KOPT-K1 (cell line): Measurements from ENCODE around the gene NLRC3.

Source experiments
- H3K27ac ChIP-seq: fragments of 200-600 bp; sonication (generic); 2 replicates; pipeline ENCODE4 v1.5.1; 2016; ENCODE audit warnings: antibody characterized with exemption, mild to moderate bottlenecking, low read depth, low read length; ENCODE audit not compliant: poor library complexity, severe bottlenecking
- H3K36me3 ChIP-seq: fragments of 200-600 bp; sonication (generic); 2 replicates; pipeline ENCODE4 v1.5.1; 2017; ENCODE audit warnings: antibody characterized with exemption, mild to moderate bottlenecking, low read length, moderate library complexity; ENCODE audit not compliant: insufficient read depth
- H3K9me3 ChIP-seq: fragments of 200-600 bp; sonication (generic); 2 replicates; pipeline ENCODE4 v1.5.1; 2017; ENCODE audit warnings: antibody characterized with exemption, low read length, mild to moderate bottlenecking; ENCODE audit not compliant: insufficient read depth, poor library complexity, severe bottlenecking

The NLRC3 gene

GRCh38 chr16:3607161-3607560, 30.0 kb upstream of the NLRC3 start:
- H3K27ac ChIP-seq = no peak overlapping the region
- peaks cover 46% of the 10 kb centered on the region; the same call in 1 of the 2 replicates for H3K36me3 ChIP-seq
- no peaks in the 10 kb centered on the region for H3K9me3 ChIP-seq

GRCh38 chr16:3606441-3606840, 29.2 kb upstream of the NLRC3 start:
- no peak overlapping the region for H3K27ac ChIP-seq
- H3K36me3 ChIP-seq = peaks cover 53% of the 10 kb centered on the region; the same call in 1 of the 2 replicates

GRCh38 chr16:3602320-3602653, 25.1 kb upstream of the NLRC3 start:
- H3K36me3 ChIP-seq = peaks cover 69% of the 10 kb centered on the region
- H3K27ac ChIP-seq = no peak overlapping the region
- H3K9me3 ChIP-seq = peaks cover 9% of the 10 kb centered on the region

More at GRCh38 chr16:3606441-3606840, 29.2 kb upstream of the NLRC3 start:
- no peaks in the 10 kb centered on the region for H3K9me3 ChIP-seq

GRCh38 chr16:3601614-3602319, 24.6 kb upstream of the NLRC3 start:
- peaks cover 66% of the 10 kb centered on the region for H3K36me3 ChIP-seq
- H3K27ac ChIP-seq = no peak overlapping the region
- peaks cover 9% of the 10 kb centered on the region for H3K9me3 ChIP-seq

- Histone ChIP-seq H3K36me3 (peaks cover 58% of the 10 kb centered on the region), H3K9me3 (peaks cover 9% of the 10 kb centered on the region), H3K27ac (no peak overlapping the region)
Observed at GRCh38 chr16:3599922-3600321, 22.7 kb upstream of the NLRC3 start.

- Histone ChIP-seq H3K36me3 (peaks cover 56% of the 10 kb centered on the region), H3K27ac (no peak overlapping the region), H3K9me3 (peaks cover 9% of the 10 kb centered on the region)
Observed at GRCh38 chr16:3599121-3599520, 21.9 kb upstream of the NLRC3 start.

GRCh38 chr16:3598236-3598635, 21.0 kb upstream of the NLRC3 start:
- peaks cover 9% of the 10 kb centered on the region for H3K9me3 ChIP-seq
- H3K36me3 ChIP-seq = peaks cover 47% of the 10 kb centered on the region
- H3K27ac ChIP-seq = no peak overlapping the region

- Histone ChIP-seq H3K9me3 (peaks cover 9% of the 10 kb centered on the region), H3K27ac (no peak overlapping the region), H3K36me3 (peaks cover 42% of the 10 kb centered on the region)
Observed at GRCh38 chr16:3597676-3598075, 20.5 kb upstream of the NLRC3 start.

GRCh38 chr16:3597226-3597625, 20.0 kb upstream of the NLRC3 start:
- peaks cover 42% of the 10 kb centered on the region for H3K36me3 ChIP-seq
- H3K9me3 ChIP-seq = peaks cover 9% of the 10 kb centered on the region
- no peak overlapping the region for H3K27ac ChIP-seq

GRCh38 chr16:3596101-3596861, 19.1 kb upstream of the NLRC3 start:
- Histone ChIP-seq H3K27ac (no peak overlapping the region), H3K36me3 (peaks cover 42% of the 10 kb centered on the region), H3K9me3 (peaks cover 9% of the 10 kb centered on the region)

GRCh38 chr16:3595521-3596021, 18.4 kb upstream of the NLRC3 start:
- no peak overlapping the region for H3K27ac ChIP-seq
- peaks cover 42% of the 10 kb centered on the region for H3K36me3 ChIP-seq
- peaks cover 9% of the 10 kb centered on the region for H3K9me3 ChIP-seq

- Histone ChIP-seq H3K9me3 (peaks cover 6% of the 10 kb centered on the region), H3K27ac (no peak overlapping the region), H3K36me3 (peaks cover 42% of the 10 kb centered on the region)
Observed at GRCh38 chr16:3595110-3595486, 17.9 kb upstream of the NLRC3 start.

- H3K27ac ChIP-seq = no peak overlapping the region
- peaks cover 38% of the 10 kb centered on the region for H3K36me3 ChIP-seq
Observed at GRCh38 chr16:3594316-3595109, 17.3 kb upstream of the NLRC3 start.

GRCh38 chr16:3592559-3592958, 15.4 kb upstream of the NLRC3 start:
- H3K36me3 ChIP-seq = peaks cover 54% of the 10 kb centered on the region
- no peak overlapping the region for H3K27ac ChIP-seq

More at GRCh38 chr16:3594316-3595109, 17.3 kb upstream of the NLRC3 start:
- peaks cover under 1% of the 10 kb centered on the region for H3K9me3 ChIP-seq

GRCh38 chr16:3591991-3592390, 14.8 kb upstream of the NLRC3 start:
- Histone ChIP-seq H3K36me3 (peaks cover 57% of the 10 kb centered on the region), H3K9me3 (no peaks in the 10 kb centered on the region), H3K27ac (no peak overlapping the region)

More at GRCh38 chr16:3592559-3592958, 15.4 kb upstream of the NLRC3 start:
- H3K9me3 ChIP-seq = no peaks in the 10 kb centered on the region
